IMR-90 (cell line): ENCODE measurements around the gene PPP1R9B. TPM values are rescaled to one million over a fixed set of nuclear protein-coding genes. Genes with fewer than 3 reads are reported as not detected.

ENCODE experiments used
- ATAC-seq: fragments of 200-7000 bp; cut with Tn5 transposase; 2 replicates; pipeline ENCODE4 v1.9.1; 2020; ENCODE audit warnings: low read depth, mild to moderate bottlenecking, moderate library complexity
- BruUV-seq: library from RNA; stranded (reverse); fragments of 400-500 nt; replicated peaks from 2 replicates; lab custom pipeline; 2021; lab: Mats Ljungman, UMichigan
- CTCF ChIA-PET: fragments of 300-600 bp; formaldehyde crosslinking; extraction: SDS; loops from one replicate; lab custom pipeline; 2021; ENCODE audit warnings: antibody characterized with exemption; lab: Yijun Ruan, JAX
- POLR2A ChIA-PET: fragments of 300-600 bp; sonication (Branson Sonifier 250); formaldehyde crosslinking; loops from one replicate; lab custom pipeline; 2022; ENCODE audit warnings: antibody characterized with exemption; ENCODE audit not compliant: unreplicated experiment; lab: Charles Lee
- DNase-seq: peaks from one replicate; pipeline ENCODE4 v3.0.0; 2013
- H2AFZ ChIP-seq: replicated peaks from 2 replicates; pipeline ENCODE3; 2013; ENCODE audit warnings: low read length, mild to moderate bottlenecking; ENCODE audit not compliant: poor library complexity
- H2AK5ac ChIP-seq: 2 replicates; pipeline ENCODE4 v1.6.1; 2013; ENCODE audit warnings: low read depth, low read length, inconsistent platforms
- H2AK9ac ChIP-seq: replicated peaks from 2 replicates; pipeline ENCODE3; 2013; ENCODE audit warnings: mild to moderate bottlenecking, low read depth, low read length, moderate library complexity; ENCODE audit not compliant: poor library complexity
- H2BK120ac ChIP-seq: 2 replicates; pipeline ENCODE4 v1.6.1; 2013; ENCODE audit warnings: low read depth, low read length, inconsistent platforms
- H2BK15ac ChIP-seq: 3 replicates; pipeline ENCODE4 v1.6.1; 2013; ENCODE audit warnings: low read depth, low read length, inconsistent platforms
- H2BK20ac ChIP-seq: 2 replicates; pipeline ENCODE4 v1.6.1; 2013; ENCODE audit warnings: low read depth, mild to moderate bottlenecking, inconsistent platforms, low read length, moderate library complexity
- H2BK5ac ChIP-seq: 2 replicates; pipeline ENCODE4 v1.6.1; 2013; ENCODE audit warnings: mild to moderate bottlenecking, low read depth, low read length, inconsistent platforms; ENCODE audit not compliant: poor library complexity, severe bottlenecking
- H3K14ac ChIP-seq: replicated peaks from 2 replicates; pipeline ENCODE4 v1.6.1; 2013; ENCODE audit warnings: low read depth, low read length, inconsistent platforms
- H3K18ac ChIP-seq: 2 replicates; pipeline ENCODE4 v1.6.1; 2013; ENCODE audit warnings: low read depth, low read length, control low read depth
- H3K23ac ChIP-seq: 2 replicates; pipeline ENCODE4 v1.6.1; 2013; ENCODE audit warnings: low read depth, low read length, inconsistent platforms
- H3K27ac ChIP-seq: 2 replicates; pipeline ENCODE4 v1.5.1; 2013; ENCODE audit warnings: mild to moderate bottlenecking, control low read depth, low read length; ENCODE audit not compliant: insufficient read depth
- H3K27me3 ChIP-seq: 2 replicates; pipeline ENCODE4 v1.6.1; 2013; ENCODE audit warnings: low read length; ENCODE audit not compliant: control insufficient read depth, insufficient read depth
- H3K36me3 ChIP-seq: 2 replicates; pipeline ENCODE4 v1.6.1; 2013; ENCODE audit warnings: low read length, mixed read lengths; ENCODE audit not compliant: control insufficient read depth, insufficient read depth
- H3K4ac ChIP-seq: 2 replicates; pipeline ENCODE4 v1.6.1; 2013; ENCODE audit warnings: low read depth, low read length, inconsistent platforms
- H3K4me1 ChIP-seq: 2 replicates; pipeline ENCODE4 v1.6.1; 2013; ENCODE audit warnings: low read length, mixed read lengths; ENCODE audit not compliant: control insufficient read depth, insufficient read depth
- H3K4me2 ChIP-seq: 2 replicates; pipeline ENCODE4 v1.6.1; 2013; ENCODE audit warnings: low read depth, mild to moderate bottlenecking, control low read depth, low read length, moderate library complexity
- H3K4me3 ChIP-seq: 2 replicates; pipeline ENCODE4 v1.5.1; 2013; ENCODE audit warnings: low read depth, mild to moderate bottlenecking, control low read depth, low read length, moderate library complexity; ENCODE audit not compliant: insufficient read depth
- H3K56ac ChIP-seq: 2 replicates; pipeline ENCODE4 v1.6.1; 2013; ENCODE audit warnings: low read length, inconsistent platforms; ENCODE audit not compliant: insufficient read depth; ENCODE audit errors: extremely low read depth
- H3K79me1 ChIP-seq, 2 experiments: 2 replicates each; pipeline ENCODE4 v1.6.1; 2013; ENCODE audit warnings: low read length in 2 of 2, inconsistent platforms in 1 of 2, low read depth in 1 of 2
- H3K9ac ChIP-seq: 2 replicates; pipeline ENCODE4 v1.6.1; 2013; ENCODE audit warnings: low read depth, low read length, control low read depth
- H3K9me1 ChIP-seq: 2 replicates; pipeline ENCODE4 v1.6.1; 2013; ENCODE audit warnings: low read length, inconsistent platforms; ENCODE audit not compliant: insufficient read depth
- H3K9me3 ChIP-seq: 2 replicates; pipeline ENCODE4 v1.6.1; 2013; ENCODE audit warnings: low read length; ENCODE audit not compliant: control insufficient read depth, insufficient read depth
- H4K20me1 ChIP-seq: 2 replicates; pipeline ENCODE4 v1.6.1; 2013; ENCODE audit warnings: low read length, inconsistent platforms; ENCODE audit not compliant: insufficient read depth
- H4K5ac ChIP-seq: 2 replicates; pipeline ENCODE4 v1.6.1; 2013; ENCODE audit warnings: mild to moderate bottlenecking, low read depth, low read length, control low read depth
- H4K8ac ChIP-seq, 2 experiments: 2 replicates each; pipeline ENCODE4 v1.6.1; 2013; ENCODE audit warnings: low read depth in 2 of 2, low read length in 2 of 2, control low read depth in 1 of 2, inconsistent platforms in 1 of 2
- H4K91ac ChIP-seq: 2 replicates; pipeline ENCODE4 v1.6.1; 2013; ENCODE audit warnings: low read depth, low read length, inconsistent platforms; ENCODE audit not compliant: insufficient read depth
- BHLHE40 ChIP-seq: fragments of 150-350 bp; IDR thresholded peaks from 2 replicates; pipeline ENCODE4 v1.6.1; 2016; ENCODE audit warnings: mild to moderate bottlenecking, low read depth, low read length
- CEBPB ChIP-seq: IDR thresholded peaks from 2 replicates; pipeline ENCODE4 v1.6.1; 2012; ENCODE audit warnings: low read depth, low read length, improper control_type of control experiment
- CHD1 ChIP-seq: IDR thresholded peaks from 2 replicates; pipeline ENCODE4 v1.6.1; 2012; ENCODE audit warnings: low read depth, low read length, improper control_type of control experiment
- CTCF ChIP-seq: conservative IDR thresholded peaks from 2 replicates; pipeline ENCODE4 v1.5.1; 2012; ENCODE audit warnings: mild to moderate bottlenecking, low read depth, low read length, improper control_type of control experiment
- ELK1 ChIP-seq: fragments of 150-350 bp; IDR thresholded peaks from 2 replicates; pipeline ENCODE4 v1.6.1; 2016; ENCODE audit warnings: low read depth, mild to moderate bottlenecking, low read length, moderate library complexity, borderline replicate concordance
- FOS ChIP-seq: fragments of 150-350 bp; IDR thresholded peaks from 2 replicates; pipeline ENCODE4 v1.6.1; 2016; ENCODE audit warnings: low read depth, low read length
- MAFK ChIP-seq: IDR thresholded peaks from 2 replicates; pipeline ENCODE4 v1.6.1; 2012; ENCODE audit warnings: low read depth, low read length, improper control_type of control experiment
- MXI1 ChIP-seq: IDR thresholded peaks from 2 replicates; pipeline ENCODE4 v1.6.1; 2012; ENCODE audit warnings: low read depth, mild to moderate bottlenecking, low read length, moderate library complexity, borderline replicate concordance
- NFE2L2 ChIP-seq: fragments of 150-350 bp; IDR thresholded peaks from 2 replicates; pipeline ENCODE4 v1.6.1; 2016; ENCODE audit warnings: low read depth, mild to moderate bottlenecking, low read length
- RAD21 ChIP-seq: IDR thresholded peaks from 2 replicates; pipeline ENCODE4 v1.6.1; 2012; ENCODE audit warnings: low read length, improper control_type of control experiment
- RCOR1 ChIP-seq: IDR thresholded peaks from 2 replicates; pipeline ENCODE4 v1.6.1; 2012; ENCODE audit warnings: mild to moderate bottlenecking, low read length, improper control_type of control experiment; ENCODE audit not compliant: insufficient replicate concordance
- RFX5 ChIP-seq: IDR thresholded peaks from 2 replicates; pipeline ENCODE4 v1.8.0; 2012; ENCODE audit warnings: low read depth, mild to moderate bottlenecking, low read length, moderate library complexity
- SMC3 ChIP-seq: fragments of 150-350 bp; IDR thresholded peaks from 2 replicates; pipeline ENCODE4 v1.6.1; 2016; ENCODE audit warnings: low read depth, mild to moderate bottlenecking, antibody characterized with exemption, low read length, moderate library complexity
- USF2 ChIP-seq: fragments of 150-350 bp; IDR thresholded peaks from 2 replicates; pipeline ENCODE4 v1.6.1; 2017; ENCODE audit warnings: mild to moderate bottlenecking, antibody characterized with exemption, low read length, low read depth
- WGBS, 2 experiments: methylation state at CpG; one replicate each; pipeline versions ENCODE4 v1.1.5 to v1.1.7; 2013; ENCODE audit warnings: missing lambda C conversion rate in 2 of 2; ENCODE audit not compliant: insufficient read length in 1 of 2; ENCODE audit errors: extremely low coverage in 2 of 2; 5-methylcytosine and 5-hydroxymethylcytosine counted together
- dilution Hi-C: fragments of 300-500 bp; cut with HindIII; formaldehyde crosslinking; loops from one replicate; pipeline ENCODE4 v1.14.3; 2018; ENCODE audit warnings: low sequenced_read_pairs; ENCODE audit not compliant: unreplicated experiment
- in situ Hi-C: fragments of 300-500 bp; cut with MboI; formaldehyde crosslinking; loops from 3 replicates; pipeline ENCODE4 v1.14.3; 2019; ENCODE audit warnings: low sequenced_read_pairs, inconsistent platforms, mixed read lengths
- intact Hi-C: fragments of 100-400 bp; cut with micrococcal nuclease; formaldehyde crosslinking; loops from 2 replicates; pipeline ENCODE4 v1.10.0; 2022
- polyA plus RNA-seq, 3 experiments: library from polyadenylated mRNA; depleted of rRNA; stranded (reverse); fragments of >200 nt; gene quantifications; 2 replicates each; pipeline ENCODE4 v1.2.3, GENCODE V29; 2012; ENCODE audit warnings: low replicate concordance in 1 of 3
- total RNA-seq: library from RNA; depleted of rRNA; stranded (reverse); fragments of >200 nt; gene quantifications from 2 replicates; pipeline ENCODE4 v1.2.3, GENCODE V29; 2012

Gene PPP1R9B
- total and polyA plus RNA-seq, 2 of the 4 experiments (the other 2 are of a cell fraction), result 23.0 to 28.0 TPM

- Histone ChIP-seq H3K18ac (no peak overlapping the region), H3K23ac (no peak overlapping the region), H3K27ac (no peak overlapping the region), H3K36me3 (peaks cover 21% of the 10 kb centered on the region), H3K14ac (no peak overlapping the region), H2BK120ac (no peak overlapping the region), H2BK20ac (no peak overlapping the region), H4K20me1 (peaks cover 6% of the 10 kb centered on the region), H3K4me1 (no peaks in the 10 kb centered on the region), H3K4ac (no peak overlapping the region), H2BK15ac (no peak overlapping the region), H3K4me3 (no peak overlapping the region), H3K9ac (no peak overlapping the region), H4K5ac (no peak overlapping the region), H2AK9ac (peak overlapping the region; percentile 19), H3K4me2 (no peak overlapping the region), H4K8ac (no peak overlapping the region), H3K9me3 (no peaks in the 10 kb centered on the region), H3K79me1 (peaks cover 0 to 10% of the 10 kb centered on the region in 2 experiments; a peak in 1 of 4 replicates), H3K56ac (no peak overlapping the region; the same call in 1 of the 2 replicates), H4K91ac (no peak overlapping the region), H3K27me3 (no peaks in the 10 kb centered on the region), H2AK5ac (no peak overlapping the region), H3K9me1 (no peaks in the 10 kb centered on the region), H2AFZ (no peak overlapping the region), H2BK5ac (no peak overlapping the region)
- CTCF ChIA-PET, result no interaction called here
- in situ Hi-C loops, result loop anchor here (5.0 kb wide), 2 partner anchors 62 to 227 kb away; no protein-coding TSS in a partner anchor
- dilution Hi-C loops, result no loop called here
- DNase-seq (no peak), ATAC-seq (no peak)
- TSS peak; percentile 82 for BruUV-seq
- POLR2A ChIA-PET, result no interaction called here
- WGBS, 2 experiments, result 82% methylated on average over 12 of the region's 25 CpGs; no CpG with 5 or more reads in 1 of the 2 experiments
- intact Hi-C loops, result no loop called here
- TF ChIP-seq RAD21 (no peak), CEBPB (no peak), RCOR1 (no peak), NFE2L2 (no peak), FOS (no peak), MXI1 (no peak), CHD1 (no peak), SMC3 (no peak), BHLHE40 (no peak), RFX5 (no peak), ELK1 (no peak), MAFK (no peak), CTCF (no peak), USF2 (no peak)
Observed at GRCh38 chr17:50088952-50089825, 61.3 kb downstream of the PPP1R9B start.
